HepG2 (cell line): Measurements from ENCODE around the gene PNKP. TPM values are rescaled to one million over a fixed set of nuclear protein-coding genes. Genes with fewer than 3 reads are reported as not detected.

Experiments used
- BCL6 ChIP-seq: IDR thresholded peaks from 2 replicates; pipeline ENCODE4 v1.6.1; 2016; ENCODE audit warnings: missing genetic modification reagents, missing compliant biosample characterization
- CREM ChIP-seq, 2 experiments: sonication (generic) in 1 of 2; formaldehyde crosslinking in 1 of 2; IDR thresholded peaks; 2 replicates each; pipeline versions ENCODE4 v1.4.0 to v1.6.1; 2016 to 2020; ENCODE audit warnings: antibody characterized with exemption in 1 of 2, mild to moderate bottlenecking in 1 of 2, missing genetic modification reagents in 1 of 2
- DMAP1 ChIP-seq: IDR thresholded peaks from 2 replicates; pipeline ENCODE4 v1.6.1; 2016
- ELF3 ChIP-seq: IDR thresholded peaks from 2 replicates; pipeline ENCODE4 v1.6.1; 2016; ENCODE audit warnings: missing genetic modification reagents, missing compliant biosample characterization
- GLI4 ChIP-seq: sonication (generic); formaldehyde crosslinking; IDR thresholded peaks from 2 replicates; pipeline ENCODE4 v1.5.1; 2020; ENCODE audit warnings: missing genetic modification reagents, mild to moderate bottlenecking, moderate library complexity, borderline replicate concordance
- KDM6A ChIP-seq: IDR thresholded peaks from 2 replicates; pipeline ENCODE4 v1.6.1; 2016; ENCODE audit warnings: low read depth
- MATR3 ChIP-seq: sonication (generic); formaldehyde crosslinking; IDR thresholded peaks from 2 replicates; pipeline ENCODE4 v1.4.0; 2020; ENCODE audit warnings: missing genetic modification reagents
- MBD4 ChIP-seq: IDR thresholded peaks from 2 replicates; pipeline ENCODE4 v1.6.1; 2012; ENCODE audit warnings: low read length, inconsistent platforms, borderline replicate concordance
- NR2C2 ChIP-seq: sonication (generic); formaldehyde crosslinking; IDR thresholded peaks from 2 replicates; pipeline ENCODE4 v1.4.0; 2020; ENCODE audit warnings: missing genetic modification reagents, mild to moderate bottlenecking, moderate library complexity, borderline replicate concordance
- PAX8 ChIP-seq: sonication (generic); formaldehyde crosslinking; IDR thresholded peaks from 2 replicates; pipeline ENCODE4 v1.8.0; 2022; ENCODE audit warnings: mild to moderate bottlenecking, missing genetic modification reagents, borderline replicate concordance
- PHF5A ChIP-seq: IDR thresholded peaks from one replicate; pipeline ENCODE4 v1.6.1; 2018; ENCODE audit warnings: low read depth, missing genetic modification reagents; ENCODE audit not compliant: unreplicated experiment
- SALL1 ChIP-seq: sonication (generic); formaldehyde crosslinking; IDR thresholded peaks from 2 replicates; pipeline ENCODE4 v1.8.0; 2022; ENCODE audit warnings: mild to moderate bottlenecking, missing genetic modification reagents
- SRSF9 ChIP-seq: fragments of 200-400 bp; formaldehyde crosslinking; IDR thresholded peaks from 2 replicates; pipeline ENCODE4 v1.6.1; 2018; ENCODE audit warnings: borderline replicate concordance, mild to moderate bottlenecking, low read depth, low read length; ENCODE audit not compliant: insufficient read depth, poor library complexity, severe bottlenecking
- ZFY ChIP-seq: sonication (generic); formaldehyde crosslinking; IDR thresholded peaks from 2 replicates; pipeline ENCODE4 v1.4.0; 2020; ENCODE audit warnings: missing genetic modification reagents
- ZMYM2 ChIP-seq: sonication (generic); formaldehyde crosslinking; IDR thresholded peaks from 2 replicates; pipeline ENCODE4 v1.8.0; 2022; ENCODE audit warnings: mild to moderate bottlenecking, missing genetic modification reagents
- ZNF138 ChIP-seq: sonication (generic); formaldehyde crosslinking; IDR thresholded peaks from 2 replicates; pipeline ENCODE4 v1.5.0; 2020; ENCODE audit warnings: mild to moderate bottlenecking, low read depth, missing genetic modification reagents
- ZNF292 ChIP-seq: sonication (generic); formaldehyde crosslinking; IDR thresholded peaks from 2 replicates; pipeline ENCODE4 v1.8.1; 2022; ENCODE audit warnings: mild to moderate bottlenecking, low read depth, missing genetic modification reagents, borderline replicate concordance
- ZNF383 ChIP-seq: sonication (generic); formaldehyde crosslinking; IDR thresholded peaks from 2 replicates; pipeline ENCODE4 v1.4.0; 2020; ENCODE audit warnings: missing genetic modification reagents, mild to moderate bottlenecking, borderline replicate concordance
- ZNF652 ChIP-seq: IDR thresholded peaks from 2 replicates; pipeline ENCODE4 v1.6.1; 2016; ENCODE audit warnings: low read depth, borderline replicate concordance
- polyA plus RNA-seq, 8 experiments: library from polyadenylated mRNA; depleted of rRNA in 3 of 8; stranded (reverse) in 7 of 8; unstranded in 1 of 8; fragments of >200 nt; fragmentation: Illumina TruSeq in 4 of 8; extraction: Trizol in 4 of 8; gene quantifications; 2 replicates each; pipeline versions ENCODE4 v1.2.1 to v1.2.3, GENCODE V29; 2011 to 2016; ENCODE audit warnings: low read depth in 4 of 8, missing spikeins in 1 of 8, mixed read lengths in 1 of 8; ENCODE audit not compliant: insufficient read depth in 1 of 8
- total RNA-seq, 5 experiments: library from RNA; depleted of rRNA; stranded (reverse); fragments of >200 nt; fragmentation: Illumina TruSeq; extraction: Trizol; gene quantifications; 2 replicates each; pipeline ENCODE4 v1.2.3, GENCODE V29; 2016; ENCODE audit warnings: low read depth in 1 of 5
- TF ChIP-seq, protein P1 (sequence below): sonication (generic); formaldehyde crosslinking; IDR thresholded peaks from 2 replicates; pipeline ENCODE4 v1.4.0; 2020; ENCODE audit warnings: missing genetic modification reagents; ENCODE audit errors: not compliant biosample characterization
- TF ChIP-seq, protein P2 (sequence below): sonication (generic); formaldehyde crosslinking; IDR thresholded peaks from 2 replicates; pipeline ENCODE4 v1.4.0; 2020; ENCODE audit warnings: mild to moderate bottlenecking, missing genetic modification reagents
- TF ChIP-seq, protein P3 (sequence below): sonication (generic); formaldehyde crosslinking; conservative IDR thresholded peaks from 2 replicates; pipeline ENCODE4 v1.4.0; 2020; ENCODE audit warnings: missing genetic modification reagents

The PNKP gene
- total and polyA plus RNA-seq, 2 of the 13 experiments (the other 11 are each of a cell fraction or from before 2014, with no cell fraction given), result 12.7 to 27.1 TPM

DNA sequence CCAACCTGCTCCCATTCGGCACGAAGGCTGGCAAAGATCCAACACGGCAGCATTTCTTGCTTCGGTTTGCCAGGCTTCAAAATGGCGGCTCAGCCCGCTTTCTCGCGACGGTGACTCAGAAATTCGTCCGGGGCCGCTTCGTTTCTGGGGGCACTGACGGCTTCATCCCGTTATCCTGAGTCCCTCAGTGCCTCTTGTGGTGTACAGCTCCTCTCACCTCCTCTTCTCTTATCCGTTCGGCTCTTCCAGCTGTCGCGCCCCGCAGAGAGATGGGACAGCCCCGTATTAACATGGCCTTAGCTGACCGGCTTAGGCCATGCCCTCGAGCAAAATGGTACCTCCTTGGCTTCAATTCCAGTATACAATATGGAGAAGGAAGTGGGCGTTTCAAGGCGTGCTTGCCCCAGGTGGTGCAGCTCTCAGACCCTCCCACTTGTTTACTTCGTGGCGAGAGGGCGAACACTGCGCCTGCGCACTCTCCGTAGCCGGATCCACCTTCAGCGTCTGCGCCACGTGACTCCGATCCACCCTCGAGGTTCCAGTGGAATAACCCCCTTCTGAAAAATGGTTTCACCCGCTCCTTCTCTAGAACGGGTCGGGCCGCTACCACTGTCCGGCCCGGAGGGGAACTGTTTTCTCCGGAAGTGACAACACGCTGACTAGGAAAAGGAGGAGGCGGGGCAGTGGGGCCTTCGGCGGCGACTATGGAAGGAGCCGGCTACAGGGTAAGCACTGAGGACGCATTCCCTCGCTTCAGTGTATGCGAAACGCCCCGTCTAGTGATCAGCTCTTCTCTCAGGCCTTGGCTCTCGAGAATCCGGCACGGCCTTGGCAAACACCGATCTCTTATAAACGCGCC lies 9.9 kb upstream of the PNKP start, which contains the start of the genes AKT1S1 and TBC1D17 (continued):
- TF ChIP-seq BCL6 (CRISPR knock-in tag) (peak; percentile 42; the same call in 1 of the 2 replicates), ZNF652 (0 out of 2 replicates have a peak, but pooled peaks have one; percentile 13), ZMYM2 (CRISPR knock-in tag) (no peak), ZNF138 (0 out of 2 replicates have a peak, but pooled peaks have one; percentile 76), NR2C2 (peak; percentile 80), ELF3 (CRISPR knock-in tag) (peak; percentile 66), MATR3 (CRISPR knock-in tag) (no peak), ZNF383 (no peak), KDM6A (CRISPR knock-in tag) (no peak), GLI4 (no peak), SRSF9 (no peak), ZFY (CRISPR knock-in tag) (peak; percentile 95), PHF5A (CRISPR knock-in tag) (peak; percentile 46), PAX8 (CRISPR knock-in tag) (0 out of 2 replicates have a peak, but pooled peaks have one; percentile 13), SALL1 (CRISPR knock-in tag) (0 out of 2 replicates have a peak, but pooled peaks have one; percentile 28), ZNF292 (CRISPR knock-in tag) (no peak), CREM (IDR thresholded peaks at IDR 0.05) (peak; percentile 95), CREM (CRISPR knock-in tag; IDR thresholded peaks at IDR 0.05) (peak; percentile 66; the same call in 1 of the 2 replicates), MBD4 (no peak), DMAP1 (peak; percentile 71)
- TF ChIP-seq, protein P1, sequence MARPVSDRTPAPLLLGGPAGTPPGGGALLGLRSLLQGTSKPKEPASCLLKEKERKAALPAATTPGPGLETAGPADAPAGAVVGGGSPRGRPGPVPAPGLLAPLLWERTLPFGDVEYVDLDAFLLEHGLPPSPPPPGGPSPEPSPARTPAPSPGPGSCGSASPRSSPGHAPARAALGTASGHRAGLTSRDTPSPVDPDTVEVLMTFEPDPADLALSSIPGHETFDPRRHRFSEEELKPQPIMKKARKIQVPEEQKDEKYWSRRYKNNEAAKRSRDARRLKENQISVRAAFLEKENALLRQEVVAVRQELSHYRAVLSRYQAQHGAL (CRISPR knock-in tag), result no peak
- TF ChIP-seq, protein P2, sequence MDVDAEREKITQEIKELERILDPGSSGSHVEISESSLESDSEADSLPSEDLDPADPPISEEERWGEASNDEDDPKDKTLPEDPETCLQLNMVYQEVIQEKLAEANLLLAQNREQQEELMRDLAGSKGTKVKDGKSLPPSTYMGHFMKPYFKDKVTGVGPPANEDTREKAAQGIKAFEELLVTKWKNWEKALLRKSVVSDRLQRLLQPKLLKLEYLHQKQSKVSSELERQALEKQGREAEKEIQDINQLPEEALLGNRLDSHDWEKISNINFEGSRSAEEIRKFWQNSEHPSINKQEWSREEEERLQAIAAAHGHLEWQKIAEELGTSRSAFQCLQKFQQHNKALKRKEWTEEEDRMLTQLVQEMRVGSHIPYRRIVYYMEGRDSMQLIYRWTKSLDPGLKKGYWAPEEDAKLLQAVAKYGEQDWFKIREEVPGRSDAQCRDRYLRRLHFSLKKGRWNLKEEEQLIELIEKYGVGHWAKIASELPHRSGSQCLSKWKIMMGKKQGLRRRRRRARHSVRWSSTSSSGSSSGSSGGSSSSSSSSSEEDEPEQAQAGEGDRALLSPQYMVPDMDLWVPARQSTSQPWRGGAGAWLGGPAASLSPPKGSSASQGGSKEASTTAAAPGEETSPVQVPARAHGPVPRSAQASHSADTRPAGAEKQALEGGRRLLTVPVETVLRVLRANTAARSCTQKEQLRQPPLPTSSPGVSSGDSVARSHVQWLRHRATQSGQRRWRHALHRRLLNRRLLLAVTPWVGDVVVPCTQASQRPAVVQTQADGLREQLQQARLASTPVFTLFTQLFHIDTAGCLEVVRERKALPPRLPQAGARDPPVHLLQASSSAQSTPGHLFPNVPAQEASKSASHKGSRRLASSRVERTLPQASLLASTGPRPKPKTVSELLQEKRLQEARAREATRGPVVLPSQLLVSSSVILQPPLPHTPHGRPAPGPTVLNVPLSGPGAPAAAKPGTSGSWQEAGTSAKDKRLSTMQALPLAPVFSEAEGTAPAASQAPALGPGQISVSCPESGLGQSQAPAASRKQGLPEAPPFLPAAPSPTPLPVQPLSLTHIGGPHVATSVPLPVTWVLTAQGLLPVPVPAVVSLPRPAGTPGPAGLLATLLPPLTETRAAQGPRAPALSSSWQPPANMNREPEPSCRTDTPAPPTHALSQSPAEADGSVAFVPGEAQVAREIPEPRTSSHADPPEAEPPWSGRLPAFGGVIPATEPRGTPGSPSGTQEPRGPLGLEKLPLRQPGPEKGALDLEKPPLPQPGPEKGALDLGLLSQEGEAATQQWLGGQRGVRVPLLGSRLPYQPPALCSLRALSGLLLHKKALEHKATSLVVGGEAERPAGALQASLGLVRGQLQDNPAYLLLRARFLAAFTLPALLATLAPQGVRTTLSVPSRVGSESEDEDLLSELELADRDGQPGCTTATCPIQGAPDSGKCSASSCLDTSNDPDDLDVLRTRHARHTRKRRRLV (CRISPR knock-in tag), result peak; percentile 92
- TF ChIP-seq, protein P3, sequence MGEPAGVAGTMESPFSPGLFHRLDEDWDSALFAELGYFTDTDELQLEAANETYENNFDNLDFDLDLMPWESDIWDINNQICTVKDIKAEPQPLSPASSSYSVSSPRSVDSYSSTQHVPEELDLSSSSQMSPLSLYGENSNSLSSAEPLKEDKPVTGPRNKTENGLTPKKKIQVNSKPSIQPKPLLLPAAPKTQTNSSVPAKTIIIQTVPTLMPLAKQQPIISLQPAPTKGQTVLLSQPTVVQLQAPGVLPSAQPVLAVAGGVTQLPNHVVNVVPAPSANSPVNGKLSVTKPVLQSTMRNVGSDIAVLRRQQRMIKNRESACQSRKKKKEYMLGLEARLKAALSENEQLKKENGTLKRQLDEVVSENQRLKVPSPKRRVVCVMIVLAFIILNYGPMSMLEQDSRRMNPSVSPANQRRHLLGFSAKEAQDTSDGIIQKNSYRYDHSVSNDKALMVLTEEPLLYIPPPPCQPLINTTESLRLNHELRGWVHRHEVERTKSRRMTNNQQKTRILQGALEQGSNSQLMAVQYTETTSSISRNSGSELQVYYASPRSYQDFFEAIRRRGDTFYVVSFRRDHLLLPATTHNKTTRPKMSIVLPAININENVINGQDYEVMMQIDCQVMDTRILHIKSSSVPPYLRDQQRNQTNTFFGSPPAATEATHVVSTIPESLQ (CRISPR knock-in tag), result peak; percentile 26; the same call in 1 of the 2 replicates
